ENCODE measurements around the gene PRKAA1.
A peak's percentile ranks its signal among the peaks of the same experiment; 100 is the strongest.

Gene PRKAA1

DNA sequence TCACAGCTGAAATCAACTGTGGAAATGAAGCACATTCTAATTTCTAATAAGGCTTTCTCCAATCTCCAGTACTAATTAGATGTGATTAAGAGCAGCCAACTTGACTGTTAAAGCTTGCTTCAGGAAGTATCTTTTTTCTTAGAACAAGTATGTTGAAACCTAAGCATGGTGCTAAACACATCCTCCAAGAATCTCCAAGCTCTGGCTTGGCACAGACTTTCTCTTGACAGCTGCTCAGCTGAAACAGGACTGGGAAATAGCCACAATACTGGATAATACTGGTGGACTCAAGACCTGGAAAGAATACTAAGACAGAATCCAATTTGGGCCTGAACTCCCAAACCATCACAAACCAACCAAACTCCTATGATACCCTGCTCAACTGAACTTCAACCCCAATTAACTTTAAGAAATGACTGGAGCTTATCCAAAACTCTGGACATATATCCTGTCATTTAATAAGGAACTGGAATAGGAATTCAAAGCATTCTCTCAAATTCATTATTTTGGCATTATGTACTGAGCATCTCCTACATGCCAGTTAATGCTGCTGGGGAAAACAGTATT lies 16.2 kb downstream of the PRKAA1 start:
- H3K27me3 Mint-ChIP-seq (ENCODE audit: low read depth, poor library complexity): no peaks in the 10 kb centered on the region
- peaks cover 13% of the 10 kb centered on the region for H3K9me3 Mint-ChIP-seq
- H3K36me3 Mint-ChIP-seq (ENCODE audit: low read depth): peaks cover 37% of the 10 kb centered on the region
- TF ChIP-seq, protein P1, sequence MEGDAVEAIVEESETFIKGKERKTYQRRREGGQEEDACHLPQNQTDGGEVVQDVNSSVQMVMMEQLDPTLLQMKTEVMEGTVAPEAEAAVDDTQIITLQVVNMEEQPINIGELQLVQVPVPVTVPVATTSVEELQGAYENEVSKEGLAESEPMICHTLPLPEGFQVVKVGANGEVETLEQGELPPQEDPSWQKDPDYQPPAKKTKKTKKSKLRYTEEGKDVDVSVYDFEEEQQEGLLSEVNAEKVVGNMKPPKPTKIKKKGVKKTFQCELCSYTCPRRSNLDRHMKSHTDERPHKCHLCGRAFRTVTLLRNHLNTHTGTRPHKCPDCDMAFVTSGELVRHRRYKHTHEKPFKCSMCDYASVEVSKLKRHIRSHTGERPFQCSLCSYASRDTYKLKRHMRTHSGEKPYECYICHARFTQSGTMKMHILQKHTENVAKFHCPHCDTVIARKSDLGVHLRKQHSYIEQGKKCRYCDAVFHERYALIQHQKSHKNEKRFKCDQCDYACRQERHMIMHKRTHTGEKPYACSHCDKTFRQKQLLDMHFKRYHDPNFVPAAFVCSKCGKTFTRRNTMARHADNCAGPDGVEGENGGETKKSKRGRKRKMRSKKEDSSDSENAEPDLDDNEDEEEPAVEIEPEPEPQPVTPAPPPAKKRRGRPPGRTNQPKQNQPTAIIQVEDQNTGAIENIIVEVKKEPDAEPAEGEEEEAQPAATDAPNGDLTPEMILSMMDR (IDR thresholded peaks at IDR 0.05): no peak
- DNase-seq: no peak
- H3K4me1 Mint-ChIP-seq: no peaks in the 10 kb centered on the region
- no peak overlapping the region for H3K4me3 Mint-ChIP-seq
- H3K27ac Mint-ChIP-seq: no peak overlapping the region

DNA sequence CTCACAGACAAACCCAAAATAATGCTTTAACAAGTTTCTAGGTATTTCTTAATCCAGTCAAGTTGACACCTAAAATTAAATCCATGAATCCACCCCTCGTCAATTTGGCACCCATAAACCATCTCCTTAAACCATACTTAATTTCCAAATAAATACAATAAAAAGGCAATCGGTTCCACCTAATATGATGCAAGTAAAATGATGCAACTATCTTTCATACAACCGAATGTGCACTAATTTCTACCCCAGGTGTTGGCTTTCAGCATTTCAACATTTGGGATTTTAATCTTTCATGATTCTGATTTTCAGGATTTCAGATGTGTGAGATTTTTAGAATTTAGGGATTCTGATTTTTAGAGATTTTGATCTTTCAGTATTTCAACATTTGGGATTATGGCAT lies 17.3 kb downstream of the PRKAA1 start:
- no peaks in the 10 kb centered on the region for H3K4me1 Mint-ChIP-seq
- TF ChIP-seq, protein P1 (IDR thresholded peaks at IDR 0.05): no peak
- H3K27me3 Mint-ChIP-seq (ENCODE audit: low read depth, poor library complexity): no peaks in the 10 kb centered on the region
- no peak for DNase-seq
- H3K27ac Mint-ChIP-seq: peak overlapping the region; percentile 39
- no peak overlapping the region for H3K4me3 Mint-ChIP-seq
- H3K36me3 Mint-ChIP-seq (ENCODE audit: low read depth): peaks cover 37% of the 10 kb centered on the region
- H3K9me3 Mint-ChIP-seq: peaks cover 5% of the 10 kb centered on the region

DNA sequence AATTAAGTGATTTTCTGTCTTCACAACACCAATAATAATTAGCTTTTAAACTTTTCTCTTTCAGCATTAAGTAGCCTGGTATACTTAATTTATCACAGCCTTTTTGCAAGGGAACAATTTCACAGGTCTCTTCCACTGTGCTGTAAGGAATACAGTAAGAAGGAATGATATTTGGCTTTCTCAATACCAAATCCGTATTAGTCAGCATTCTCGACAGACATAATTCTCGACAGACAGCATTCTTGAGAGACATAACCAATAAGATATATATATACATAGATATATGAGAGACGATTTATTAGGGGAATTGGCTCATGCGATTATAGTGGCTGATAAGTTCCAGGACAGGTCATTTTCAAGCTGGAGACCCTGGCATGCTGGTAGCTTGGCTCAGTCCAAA lies 18.0 kb downstream of the PRKAA1 start:
- DNase-seq: no peak
- H3K9me3 Mint-ChIP-seq: no peaks in the 10 kb centered on the region
- H3K27ac Mint-ChIP-seq: no peak overlapping the region
- no peaks in the 10 kb centered on the region for H3K4me1 Mint-ChIP-seq
- H3K4me3 Mint-ChIP-seq: no peak overlapping the region
- peaks cover 38% of the 10 kb centered on the region for H3K36me3 Mint-ChIP-seq (ENCODE audit: low read depth)
- TF ChIP-seq, protein P1 (IDR thresholded peaks at IDR 0.05): no peak
- no peaks in the 10 kb centered on the region for H3K27me3 Mint-ChIP-seq (ENCODE audit: low read depth, poor library complexity)

DNA sequence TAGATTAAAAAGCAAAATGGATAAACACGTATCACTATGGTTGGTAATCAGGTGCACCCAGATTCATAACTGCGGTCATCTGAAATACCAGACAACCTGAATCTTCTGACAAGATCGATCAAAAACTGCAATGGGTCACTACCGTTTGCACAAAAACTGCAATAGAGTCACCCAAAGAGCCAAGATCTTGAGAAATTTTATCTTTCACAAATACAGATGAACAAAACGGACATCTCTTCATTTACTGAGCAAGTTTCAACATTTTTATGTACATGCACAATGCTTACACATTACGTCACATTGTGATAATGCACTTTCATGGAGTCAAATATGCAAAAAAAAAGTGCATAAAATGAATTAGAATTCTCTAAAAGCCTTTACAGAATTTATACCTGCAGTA lies 18.6 kb downstream of the PRKAA1 start:
- peaks cover 40% of the 10 kb centered on the region for H3K36me3 Mint-ChIP-seq (ENCODE audit: low read depth)
- no peaks in the 10 kb centered on the region for H3K27me3 Mint-ChIP-seq (ENCODE audit: low read depth, poor library complexity)
- DNase-seq: no peak
- no peaks in the 10 kb centered on the region for H3K9me3 Mint-ChIP-seq
- no peak overlapping the region for H3K27ac Mint-ChIP-seq
- TF ChIP-seq, protein P1 (IDR thresholded peaks at IDR 0.05): no peak
- no peak overlapping the region for H3K4me3 Mint-ChIP-seq
- H3K4me1 Mint-ChIP-seq: no peaks in the 10 kb centered on the region

DNA sequence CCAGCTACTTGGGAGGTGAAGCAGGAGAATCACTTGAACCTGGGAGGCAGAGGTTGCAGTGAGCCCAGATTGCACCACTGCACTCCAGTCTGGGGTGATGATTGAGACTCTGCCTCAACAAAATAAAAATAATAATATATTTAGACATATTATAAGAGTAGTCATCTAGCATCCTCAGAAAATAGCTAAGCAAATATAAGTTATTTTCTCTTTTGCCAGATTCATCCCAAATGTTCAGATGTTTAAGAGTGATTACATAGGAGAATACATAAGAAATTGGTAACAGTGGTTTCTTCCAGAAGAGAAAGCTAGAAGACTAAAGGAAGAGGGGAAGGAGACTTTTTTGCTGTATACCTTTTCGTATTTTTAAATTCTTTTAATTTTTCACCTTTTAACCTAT lies 20.0 kb downstream of the PRKAA1 start:
- H3K27ac Mint-ChIP-seq: no peak overlapping the region
- peaks cover 44% of the 10 kb centered on the region for H3K36me3 Mint-ChIP-seq (ENCODE audit: low read depth)
- H3K9me3 Mint-ChIP-seq: no peaks in the 10 kb centered on the region
- peaks cover 5% of the 10 kb centered on the region for H3K4me1 Mint-ChIP-seq
- no peaks in the 10 kb centered on the region for H3K27me3 Mint-ChIP-seq (ENCODE audit: low read depth, poor library complexity)
- no peak for DNase-seq
- H3K4me3 Mint-ChIP-seq: no peak overlapping the region
- TF ChIP-seq, protein P1 (IDR thresholded peaks at IDR 0.05): no peak

DNA sequence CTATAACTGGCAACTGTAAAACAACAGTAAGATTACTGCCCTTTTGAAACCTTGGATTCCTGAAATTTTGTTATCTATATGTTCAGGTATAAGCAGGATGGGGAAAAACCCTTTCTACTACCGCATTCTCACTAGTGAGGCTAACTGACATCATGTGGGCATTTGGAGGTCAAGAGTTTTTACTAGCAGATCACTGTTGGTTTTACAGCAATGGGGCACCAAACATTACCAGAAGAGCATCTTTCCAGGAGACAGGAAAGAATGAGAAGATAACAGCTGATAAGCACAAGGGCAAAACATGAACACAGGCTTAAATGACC lies 21.6 kb downstream of the PRKAA1 start:
- H3K4me3 Mint-ChIP-seq: no peak overlapping the region
- TF ChIP-seq, protein P1 (IDR thresholded peaks at IDR 0.05): no peak

More for the DNA sequence above, 21.6 kb downstream of the PRKAA1 start:
- H3K27me3 Mint-ChIP-seq (ENCODE audit: low read depth, poor library complexity): no peaks in the 10 kb centered on the region
- H3K9me3 Mint-ChIP-seq: no peaks in the 10 kb centered on the region
- peak overlapping the region; percentile 62 for H3K27ac Mint-ChIP-seq
- H3K4me1 Mint-ChIP-seq: peaks cover 5% of the 10 kb centered on the region
- peaks cover 50% of the 10 kb centered on the region for H3K36me3 Mint-ChIP-seq (ENCODE audit: low read depth)
- no peak for DNase-seq
